HG03354 (cell line): ENCODE data around the gene TCP11L2.
"Not testable (repeated sequence)": the region's sequence is repeated elsewhere in the genome, so short reads cannot be mapped to it uniquely, and the experiment has no call there.

Experiments
- ATAC-seq: cut with Tn5 transposase; IDR thresholded peaks from one replicate; pipeline ENCODE4 v1.9.1; 2021; ENCODE audit warnings: mild to moderate bottlenecking; ENCODE audit not compliant: unreplicated experiment, poor library complexity, severe bottlenecking

The TCP11L2 gene

GRCh38 chr12:106333756-106334155 is 31.2 kb downstream of the TCP11L2 start:
- no peak for ATAC-seq

GRCh38 chr12:106341086-106341877 is 38.7 kb downstream of the TCP11L2 start:
- no peak for ATAC-seq

GRCh38 chr12:106342397-106343213 is 40.1 kb downstream of the TCP11L2 start:
- no peak for ATAC-seq

DNA sequence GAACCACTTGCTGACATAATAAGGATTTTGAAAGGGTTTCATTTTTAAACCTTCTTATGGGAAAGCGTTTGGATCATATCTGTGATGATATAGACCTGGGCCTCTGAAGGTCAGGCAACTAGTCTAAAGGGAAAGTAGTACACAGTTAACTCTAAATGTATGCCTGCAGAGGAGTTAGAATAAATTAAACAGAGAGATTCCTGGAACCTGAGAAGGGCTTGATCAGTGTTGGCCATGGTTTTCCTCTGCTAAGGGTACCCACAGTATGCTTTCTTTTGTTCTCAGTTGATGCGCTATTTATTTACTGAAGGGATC is 40.6 kb downstream of the TCP11L2 start:
- no peak for ATAC-seq

DNA sequence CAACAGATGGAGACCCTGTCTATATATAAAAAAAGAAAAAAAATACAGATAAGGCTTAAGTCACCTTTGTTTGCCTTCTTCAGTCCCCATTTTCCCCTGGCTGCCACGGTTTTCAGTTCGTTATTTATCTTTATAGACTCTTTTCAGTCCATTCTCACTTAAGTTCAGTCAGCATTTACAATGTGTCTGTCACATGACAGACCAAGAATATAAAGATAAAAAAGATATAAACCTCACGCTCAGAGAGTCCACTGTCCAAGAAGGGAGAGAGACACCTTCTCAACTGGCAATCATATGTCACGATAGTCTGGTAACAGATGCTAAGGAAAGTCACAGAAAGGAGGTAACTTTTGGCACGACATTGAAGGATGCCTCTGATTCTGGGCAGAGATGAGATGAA is 41.6 kb downstream of the TCP11L2 start:
- ATAC-seq = no peak

DNA sequence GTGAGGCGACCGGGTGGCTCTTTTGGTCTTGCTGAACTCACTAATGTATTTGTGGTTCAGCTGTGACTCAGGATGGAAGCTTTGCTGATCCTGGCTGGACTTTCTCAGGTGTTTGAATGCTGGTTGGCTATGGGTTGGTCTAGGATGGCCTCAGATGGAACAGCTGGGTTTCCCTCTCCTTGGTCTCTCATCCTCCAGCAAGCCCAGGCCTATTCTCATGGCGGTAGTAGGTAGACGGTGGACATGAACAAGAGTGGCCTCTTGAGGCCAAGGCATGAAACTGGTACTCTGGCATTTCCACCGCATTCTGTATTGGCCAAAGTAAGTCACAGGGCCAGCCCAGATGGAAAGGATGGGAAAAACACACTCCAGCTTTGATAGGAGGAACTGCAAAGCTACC is 43.2 kb downstream of the TCP11L2 start:
- ATAC-seq = no peak

GRCh38 chr12:106348411-106348810 is 45.9 kb downstream of the TCP11L2 start:
- no peak for ATAC-seq

DNA sequence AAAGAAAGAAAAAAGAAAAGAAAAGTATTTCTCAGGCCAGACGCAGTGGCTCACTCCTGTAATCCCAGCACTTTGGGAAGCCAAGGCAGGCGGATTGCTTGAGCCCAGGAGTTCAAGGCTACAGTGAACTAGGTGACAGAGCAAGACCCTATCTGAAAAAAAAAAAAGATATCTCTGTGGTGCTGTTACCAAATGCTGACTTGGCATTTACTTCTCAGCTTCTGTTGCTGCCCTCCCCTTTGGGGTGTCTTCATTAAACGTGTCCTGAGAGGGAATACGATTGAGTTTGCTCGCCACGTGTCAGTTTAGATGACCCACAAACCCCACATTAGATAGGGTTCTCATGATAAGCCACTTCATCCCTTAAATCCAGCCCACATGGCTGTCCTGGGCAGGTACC is 50.6 kb downstream of the TCP11L2 start:
- ATAC-seq = no peak

- peak; percentile 91 for ATAC-seq
Measured at GRCh38 chr12:106357549-106358395, 55.2 kb downstream of the TCP11L2 start, which contains the start of gene POLR3B. POLR3B (plus strand) TSS chr12:106357748; CDS start chr12:106357880, 132 bp downstream.

DNA sequence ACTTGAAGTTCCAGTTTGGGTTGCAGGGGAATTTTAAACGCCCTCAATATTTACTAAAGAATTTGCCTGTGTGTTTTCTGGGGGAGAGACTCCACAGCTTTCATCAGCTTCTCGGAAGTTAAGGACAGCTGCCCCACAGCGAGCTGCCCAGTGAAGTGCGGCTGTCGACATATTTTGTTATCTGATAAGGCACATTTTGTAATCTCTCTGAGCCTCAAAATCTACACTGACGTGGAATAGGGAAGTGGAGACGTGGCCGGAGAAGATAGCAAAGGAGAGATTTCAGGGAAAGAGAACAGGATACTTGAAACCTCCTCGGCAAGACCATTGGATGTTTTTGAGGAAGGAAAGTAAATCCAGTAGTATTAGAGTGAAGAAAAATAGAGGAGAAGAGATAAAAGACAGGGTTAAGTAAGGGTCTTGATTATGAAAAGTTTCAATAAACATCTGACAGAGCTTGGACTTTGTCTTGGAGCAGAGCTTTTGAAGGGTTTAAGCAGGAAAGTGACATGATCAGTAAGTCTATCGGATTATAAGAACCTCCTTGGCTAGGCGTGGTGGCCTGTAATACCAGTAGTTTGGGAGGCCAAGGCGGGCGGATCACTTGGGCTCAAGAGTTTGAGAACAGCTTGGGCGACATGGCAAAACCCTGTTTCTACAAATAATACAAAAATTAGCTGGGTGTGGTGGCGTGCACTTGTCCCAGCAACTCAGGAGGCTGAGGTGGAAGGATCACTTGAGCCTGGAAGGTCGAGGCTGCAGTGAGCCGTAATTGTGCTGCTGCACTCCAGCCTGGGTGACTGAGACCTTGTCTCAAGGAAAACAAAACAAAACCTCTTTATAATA is 56.1 kb downstream of the TCP11L2 start:
- peak; percentile 15 for ATAC-seq

DNA sequence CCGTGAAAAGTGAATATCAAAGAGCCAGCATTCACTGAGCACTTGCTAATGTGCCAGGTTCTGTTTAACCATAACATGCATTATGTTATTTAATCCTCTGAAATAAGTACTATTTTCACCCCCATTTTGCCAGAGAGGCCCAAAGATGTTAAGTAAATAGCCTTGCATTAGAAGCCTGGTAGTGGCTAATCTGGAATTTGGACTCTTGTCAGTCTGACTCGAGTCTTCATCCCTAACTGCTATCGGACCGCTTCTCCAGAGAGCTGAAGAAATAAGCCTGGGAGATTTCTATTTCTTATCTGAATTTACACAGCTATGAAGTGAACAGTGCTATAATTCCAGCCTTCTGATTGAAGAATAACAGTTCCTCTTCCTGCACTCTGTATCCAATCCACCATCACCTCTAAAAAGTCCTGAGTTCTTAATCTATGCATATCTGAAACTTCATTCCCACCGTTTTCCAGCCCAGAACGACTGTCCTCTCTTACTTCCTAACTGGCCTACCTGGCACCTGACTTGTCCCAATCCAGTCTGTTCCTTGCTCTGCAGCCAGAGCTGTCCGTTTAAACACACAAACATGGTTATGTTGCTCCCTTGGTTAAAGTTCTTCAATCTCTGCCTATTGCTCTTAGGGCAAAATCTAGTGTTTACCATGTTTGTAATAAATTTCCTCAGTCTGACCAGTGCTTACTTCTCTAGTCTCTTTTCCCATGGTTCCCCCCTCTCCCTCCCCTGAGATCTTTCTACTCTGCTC is 57.3 kb downstream of the TCP11L2 start:
- ATAC-seq = no peak

DNA sequence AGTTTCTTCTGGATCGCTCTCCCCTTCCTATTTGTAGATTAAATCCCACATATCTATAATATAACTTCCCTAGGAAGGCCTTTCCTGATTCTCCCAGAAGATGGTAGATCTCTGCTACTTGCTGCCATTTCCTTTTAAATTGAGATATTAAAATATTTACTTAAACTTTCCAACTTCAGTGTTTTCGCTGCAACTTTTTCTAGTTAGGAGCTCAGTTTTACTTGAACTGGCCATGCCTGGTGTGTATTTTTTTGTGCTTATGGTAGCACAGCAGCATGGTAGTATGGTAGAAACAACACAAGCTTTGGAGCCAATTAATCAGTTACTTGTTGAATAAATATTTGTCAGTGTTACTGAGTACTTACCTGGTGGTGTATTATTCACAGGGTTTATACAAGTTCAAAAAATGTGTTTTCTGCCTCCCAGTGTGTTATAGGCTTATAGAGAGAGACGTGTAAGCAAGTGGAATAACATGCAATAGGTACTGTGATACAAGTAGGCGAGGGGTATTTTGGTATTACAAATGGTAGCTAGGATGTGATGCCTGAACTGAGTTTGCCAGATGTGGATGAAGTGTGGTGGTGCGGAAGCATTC is 58.0 kb downstream of the TCP11L2 start:
- no peak for ATAC-seq

DNA sequence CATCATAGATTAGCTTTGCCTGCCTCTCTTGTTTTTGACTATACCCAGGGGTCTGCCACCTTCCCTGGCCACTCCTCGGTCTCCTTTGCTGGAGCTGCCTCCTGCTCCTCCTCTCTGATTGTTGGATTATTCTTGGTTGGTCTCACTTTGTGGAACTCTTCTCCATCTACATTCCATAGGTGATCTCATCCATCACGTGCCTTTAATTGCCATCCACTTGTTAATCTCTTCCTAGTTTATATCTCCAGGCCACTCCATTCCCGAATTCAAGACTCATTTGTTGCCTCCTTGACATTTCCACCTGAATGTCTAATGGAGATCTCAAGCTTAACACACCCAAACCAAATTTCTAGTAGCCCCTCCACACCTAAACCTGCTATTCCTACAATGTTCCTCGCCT is 60.4 kb downstream of the TCP11L2 start:
- no peak for ATAC-seq

DNA sequence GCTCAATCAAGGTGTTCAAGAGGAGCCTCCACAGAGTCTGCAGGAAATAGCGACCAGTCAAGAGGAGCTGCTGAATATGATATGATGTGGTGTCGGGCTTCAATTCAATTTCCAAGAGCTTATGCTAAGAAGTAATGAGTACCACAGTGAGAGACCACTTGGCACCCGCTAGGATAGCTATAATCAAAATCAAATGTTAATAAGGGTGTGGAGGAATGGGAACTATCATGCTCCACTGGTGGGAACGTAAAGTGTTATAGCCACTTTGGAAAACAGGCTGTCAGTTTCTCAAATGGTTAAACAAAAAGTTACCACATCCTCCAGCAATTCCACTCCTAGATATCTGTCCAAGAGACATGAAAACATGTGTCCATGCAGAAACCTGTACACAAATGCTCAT is 61.7 kb downstream of the TCP11L2 start:
- ATAC-seq = no peak

DNA sequence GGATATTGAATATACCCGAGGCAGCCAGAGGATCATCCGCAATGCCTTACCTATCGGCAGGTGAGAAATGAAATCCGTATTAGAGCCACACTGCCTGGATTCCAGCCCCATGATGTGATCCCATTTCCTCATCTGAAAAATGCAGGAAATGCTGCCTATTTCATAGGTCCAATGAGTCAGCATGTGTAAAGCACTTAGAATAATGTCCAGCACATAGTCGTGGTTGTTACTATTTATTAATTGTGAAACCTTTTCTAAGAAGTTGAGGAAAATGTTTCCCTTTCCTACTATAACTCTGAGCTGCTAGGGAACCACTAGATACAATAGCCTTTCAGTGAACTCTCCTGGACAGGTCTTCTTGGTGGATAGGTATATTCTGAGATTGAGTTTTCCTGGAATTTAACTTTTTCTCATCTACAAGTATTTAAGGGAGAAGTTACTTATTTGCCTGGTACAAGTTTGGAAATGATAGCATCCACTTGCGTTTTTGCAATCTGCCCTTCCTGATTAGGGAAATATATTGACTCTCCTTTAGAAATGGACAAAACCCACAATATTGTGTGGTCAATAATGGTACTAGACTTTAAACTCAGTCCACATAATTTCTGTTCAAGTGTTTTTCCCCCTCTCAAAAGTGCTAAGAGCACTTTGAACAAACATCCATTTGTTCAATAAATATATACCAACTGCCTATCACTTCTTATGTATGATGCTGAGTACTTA is 67.3 kb downstream of the TCP11L2 start:
- no peak for ATAC-seq

GRCh38 chr12:106378788-106379187 is 76.3 kb downstream of the TCP11L2 start:
- ATAC-seq = no peak

GRCh38 chr12:106380954-106381353 is 78.4 kb downstream of the TCP11L2 start:
- ATAC-seq = no peak

- not testable (repeated sequence) for ATAC-seq
Measured at GRCh38 chr12:106381866-106382265, 79.3 kb downstream of the TCP11L2 start.
